A673 (cell line): ENCODE measurements around the gene ERP44. TPM values are rescaled to one million over a fixed set of nuclear protein-coding genes. Genes with fewer than 3 reads are reported as not detected.

Experiments
- BruUV-seq: library from RNA; stranded (reverse); fragments of 400-500 nt; replicated peaks from 2 replicates; lab custom pipeline; 2021; lab: Mats Ljungman, UMichigan
- CTCF ChIA-PET: fragments of 300-600 bp; sonication (Branson Sonifier 250); formaldehyde crosslinking; loops from one replicate; lab custom pipeline; 2022; ENCODE audit warnings: antibody characterized with exemption; lab: Charles Lee
- POLR2A ChIA-PET: fragments of 300-600 bp; sonication (Branson Sonifier 250); formaldehyde crosslinking; loops from one replicate; lab custom pipeline; 2022; ENCODE audit warnings: antibody characterized with exemption; ENCODE audit not compliant: low non-redundant PET; lab: Charles Lee
- DNase-seq: peaks from one replicate; pipeline ENCODE4 v3.0.0-alpha.2; 2015; ENCODE audit warnings: low spot score
- H3K27ac ChIP-seq: fragments of 200-600 bp; sonication (generic); 2 replicates; pipeline ENCODE4 v1.5.1; 2016; ENCODE audit warnings: mixed run types, low read depth, mild to moderate bottlenecking, mixed read lengths, antibody characterized with exemption, low read length; ENCODE audit not compliant: poor library complexity, severe bottlenecking
- H3K27me3 ChIP-seq: fragments of 200-600 bp; sonication (generic); replicated peaks from 2 replicates; pipeline ENCODE4 v1.6.1; 2017; ENCODE audit warnings: mixed run types, low read depth, mild to moderate bottlenecking, mixed read lengths, antibody characterized with exemption, low read length; ENCODE audit not compliant: insufficient read depth, poor library complexity
- H3K36me3 ChIP-seq: fragments of 200-600 bp; sonication (generic); 2 replicates; pipeline ENCODE4 v1.6.1; 2016; ENCODE audit warnings: mixed run types, mild to moderate bottlenecking, mixed read lengths, antibody characterized with exemption, low read length; ENCODE audit not compliant: insufficient read depth, poor library complexity, severe bottlenecking
- H3K4me1 ChIP-seq: fragments of 200-600 bp; sonication (generic); 2 replicates; pipeline ENCODE4 v1.6.1; 2017; ENCODE audit warnings: mixed run types, mild to moderate bottlenecking, mixed read lengths, antibody characterized with exemption, low read length; ENCODE audit not compliant: insufficient read depth, poor library complexity, severe bottlenecking
- H3K4me3 ChIP-seq: fragments of 200-600 bp; sonication (generic); 2 replicates; pipeline ENCODE4 v1.5.1; 2016; ENCODE audit warnings: low read depth, mixed run types, mild to moderate bottlenecking, mixed read lengths, low read length; ENCODE audit not compliant: poor library complexity, severe bottlenecking
- H3K9me3 ChIP-seq: fragments of 200-600 bp; sonication (generic); 2 replicates; pipeline ENCODE4 v1.6.1; 2016; ENCODE audit warnings: mixed run types, low read depth, mild to moderate bottlenecking, mixed read lengths, antibody characterized with exemption, low read length; ENCODE audit not compliant: poor library complexity, severe bottlenecking
- CTCF ChIP-seq: fragments of 300-800, 200-600 bp; sonication (generic); conservative IDR thresholded peaks from 2 replicates; pipeline ENCODE4 v1.5.1; 2017; ENCODE audit warnings: low read depth, mild to moderate bottlenecking, antibody characterized with exemption, low read length, moderate library complexity, mixed read lengths
- EZH2 ChIP-seq: fragments of 200-600 bp; sonication (generic); IDR thresholded peaks from 2 replicates; pipeline ENCODE4 v1.6.1; 2017; ENCODE audit warnings: borderline replicate concordance, low read depth, mild to moderate bottlenecking, mixed read lengths, antibody characterized with exemption, low read length; ENCODE audit not compliant: poor library complexity, severe bottlenecking
- intact Hi-C: fragments of 100-400 bp; cut with micrococcal nuclease; formaldehyde crosslinking; loops from one replicate; pipeline ENCODE4 v1.10.0; 2022; ENCODE audit not compliant: unreplicated experiment
- total RNA-seq: library from RNA; stranded (reverse); gene quantifications from 2 replicates; pipeline ENCODE4 v1.2.3, GENCODE V29; 2021

The ERP44 gene
- total RNA-seq, 1 experiment from 2014 or later, result 16.8 TPM

GRCh38 chr9:99948482-99948881 is 150.3 kb downstream of the ERP44 start:
- ChIA-PET CTCF (interaction anchor here (0.5 kb wide), 1 partner anchor 299 kb away, joined by 5 read pairs; no protein-coding TSS in a partner anchor), POLR2A (no interaction called here)
- no peak for DNase-seq
- Histone ChIP-seq H3K36me3 (no peaks in the 10 kb centered on the region), H3K27ac (no peak overlapping the region), H3K9me3 (no peaks in the 10 kb centered on the region), H3K4me1 (peaks cover 8% of the 10 kb centered on the region), H3K4me3 (no peak overlapping the region), H3K27me3 (no peaks in the 10 kb centered on the region)
- no TSS peak for BruUV-seq
- intact Hi-C loops, result no loop called here
- TF ChIP-seq CTCF, result no peak
- TF ChIP-seq EZH2, result no peak

- no peak overlapping the region for H3K4me3 ChIP-seq
- BruUV-seq, result no TSS peak
- no peak overlapping the region for H3K27ac ChIP-seq
- ChIA-PET CTCF (no interaction called here), POLR2A (no interaction called here)
- H3K4me1 ChIP-seq, result peaks cover 8% of the 10 kb centered on the region
- intact Hi-C loops, result no loop called here
- H3K36me3 ChIP-seq, result no peaks in the 10 kb centered on the region
- TF ChIP-seq CTCF, result no peak
- TF ChIP-seq EZH2, result no peak
- DNase-seq, result no peak
- no peaks in the 10 kb centered on the region for H3K27me3 ChIP-seq
- H3K9me3 ChIP-seq, result no peaks in the 10 kb centered on the region
These were observed 151.4 kb downstream of the ERP44 start for GRCh38 chr9:99947395-99947794.

GRCh38 chr9:99936947-99937587 is 161.7 kb downstream of the ERP44 start:
- BruUV-seq, result no TSS peak
- H3K36me3 ChIP-seq, result no peaks in the 10 kb centered on the region
- TF ChIP-seq CTCF (no peak), EZH2 (no peak)
- H3K27me3 ChIP-seq, result no peaks in the 10 kb centered on the region
- CTCF ChIA-PET, result no interaction called here
- POLR2A ChIA-PET, result no interaction called here
- no peak for DNase-seq
- no peaks in the 10 kb centered on the region for H3K4me1 ChIP-seq
- no peak overlapping the region for H3K27ac ChIP-seq
- no peak overlapping the region for H3K4me3 ChIP-seq
- intact Hi-C loops, result no loop called here
- H3K9me3 ChIP-seq, result no peaks in the 10 kb centered on the region
